ENCODE results near the gene TBX3. TPM values are rescaled to one million over a fixed set of nuclear protein-coding genes. Genes with fewer than 3 reads are reported as not detected.

TBX3 gene
- polyA plus RNA-seq, 1 experiment: 66.4 TPM

DNA sequence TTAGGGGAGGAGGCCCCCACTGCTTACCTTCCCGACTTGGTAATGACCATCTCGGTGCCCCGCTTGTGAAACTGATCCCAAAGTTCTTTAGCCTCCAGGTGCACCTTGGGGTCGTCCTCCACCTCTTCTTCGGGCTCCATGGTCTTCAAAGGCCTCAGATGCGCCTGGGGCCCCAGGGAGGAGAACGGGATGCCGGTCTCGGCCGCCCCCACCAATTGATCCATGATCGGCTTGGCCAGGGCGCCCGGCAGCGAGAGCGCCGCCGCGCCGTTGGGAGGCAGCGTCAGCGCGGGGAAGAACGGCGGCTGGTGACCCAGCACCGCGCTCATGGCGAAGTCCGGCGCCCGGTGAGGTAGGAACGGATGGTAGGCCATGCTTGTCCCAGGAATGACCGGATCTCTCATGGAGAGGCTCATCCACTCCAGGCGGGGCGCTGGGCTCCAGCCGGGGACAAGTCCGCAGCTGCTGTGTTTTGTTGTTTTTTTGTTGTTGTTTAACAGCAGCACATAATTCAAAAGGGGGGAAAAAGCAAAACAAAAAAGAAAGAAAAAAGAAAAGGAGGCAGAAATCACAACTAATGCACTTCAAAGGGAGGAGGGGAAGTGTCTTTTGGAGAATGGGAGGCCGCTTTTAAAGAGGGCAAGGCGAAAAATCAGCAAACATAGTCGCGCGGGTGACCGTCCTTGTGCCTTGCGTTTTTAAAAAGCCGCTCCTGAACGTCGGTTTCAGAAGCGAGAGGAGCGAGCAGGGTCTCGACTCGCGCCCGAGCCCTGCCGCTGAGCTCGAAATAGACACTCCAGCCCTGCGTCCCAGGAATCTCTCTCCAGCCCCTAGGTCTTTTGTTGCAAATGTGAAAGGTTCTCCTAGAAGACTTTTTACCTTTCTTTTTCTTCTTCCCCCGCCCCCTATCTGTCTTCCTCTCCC lies 928 bp downstream of the TBX3 start:
- TF ChIP-seq, protein P1, sequence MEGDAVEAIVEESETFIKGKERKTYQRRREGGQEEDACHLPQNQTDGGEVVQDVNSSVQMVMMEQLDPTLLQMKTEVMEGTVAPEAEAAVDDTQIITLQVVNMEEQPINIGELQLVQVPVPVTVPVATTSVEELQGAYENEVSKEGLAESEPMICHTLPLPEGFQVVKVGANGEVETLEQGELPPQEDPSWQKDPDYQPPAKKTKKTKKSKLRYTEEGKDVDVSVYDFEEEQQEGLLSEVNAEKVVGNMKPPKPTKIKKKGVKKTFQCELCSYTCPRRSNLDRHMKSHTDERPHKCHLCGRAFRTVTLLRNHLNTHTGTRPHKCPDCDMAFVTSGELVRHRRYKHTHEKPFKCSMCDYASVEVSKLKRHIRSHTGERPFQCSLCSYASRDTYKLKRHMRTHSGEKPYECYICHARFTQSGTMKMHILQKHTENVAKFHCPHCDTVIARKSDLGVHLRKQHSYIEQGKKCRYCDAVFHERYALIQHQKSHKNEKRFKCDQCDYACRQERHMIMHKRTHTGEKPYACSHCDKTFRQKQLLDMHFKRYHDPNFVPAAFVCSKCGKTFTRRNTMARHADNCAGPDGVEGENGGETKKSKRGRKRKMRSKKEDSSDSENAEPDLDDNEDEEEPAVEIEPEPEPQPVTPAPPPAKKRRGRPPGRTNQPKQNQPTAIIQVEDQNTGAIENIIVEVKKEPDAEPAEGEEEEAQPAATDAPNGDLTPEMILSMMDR (IDR thresholded peaks at IDR 0.05; ENCODE audit: insufficient read depth, low read depth, low read length): no peak
- ChIA-PET POLR2A (interaction anchor here (0.6 to 2.2 kb wide), 11 partner anchors 8 to 915 kb away, joined by 3 to 13 read pairs (median 6); no protein-coding TSS in a partner anchor), CTCF (interaction anchor here (0.5 to 3.1 kb wide), 15 partner anchors 8 to 1078 kb away, joined by 3 to 14 read pairs (median 6); no protein-coding TSS in a partner anchor)
- H3K36me3 ChIP-seq (ENCODE audit: control insufficient read depth, insufficient read depth, low read length): peaks cover 20% of the 10 kb centered on the region
- no peak for DNase-seq (ENCODE audit: low read depth)
- H3K27me3 ChIP-seq (ENCODE audit: control insufficient read depth, insufficient read depth, low read length): no peaks in the 10 kb centered on the region
- peak overlapping the region; percentile 93 for H3K4me3 ChIP-seq (ENCODE audit: low read depth, low read length)

DNA sequence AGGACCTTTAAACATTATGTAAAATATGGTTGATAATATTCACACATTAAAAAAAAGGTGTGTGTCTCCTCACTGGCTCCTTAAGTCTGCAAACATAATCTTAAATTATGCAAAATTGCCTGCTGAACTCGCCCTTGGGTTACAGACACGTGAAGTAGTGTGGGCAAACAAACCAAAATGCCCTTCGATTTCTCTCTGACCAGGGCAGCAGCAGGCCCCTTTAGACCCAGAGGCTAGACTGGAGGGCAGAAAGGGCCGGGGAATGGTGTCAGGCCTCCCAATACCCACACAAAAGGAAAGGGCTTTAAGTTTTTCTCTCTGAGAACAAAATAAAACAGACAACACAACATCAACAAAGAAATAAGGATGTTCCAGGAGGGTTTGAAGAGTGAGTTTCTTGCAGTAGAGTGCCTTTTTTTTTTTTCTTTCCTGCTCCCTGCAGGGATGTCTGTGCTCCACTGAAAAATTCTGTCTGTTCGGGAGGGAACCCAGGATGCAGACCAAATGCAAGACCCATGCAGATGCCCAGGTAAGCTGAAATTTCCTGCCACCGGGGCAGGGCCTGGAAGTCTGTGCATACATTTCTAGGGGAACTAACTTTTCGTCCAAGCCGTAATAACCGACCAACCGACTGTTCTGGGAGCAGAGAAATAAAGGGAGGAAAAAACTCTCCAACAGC lies 1.7 kb downstream of the TBX3 start:
- TF ChIP-seq, protein P1 (IDR thresholded peaks at IDR 0.05; ENCODE audit: insufficient read depth, low read depth, low read length): no peak
- H3K36me3 ChIP-seq (ENCODE audit: control insufficient read depth, insufficient read depth, low read length): peaks cover 20% of the 10 kb centered on the region
- POLR2A ChIA-PET: interaction anchor here (0.6 to 2.2 kb wide), 2 partner anchors 10 to 221 kb away, joined by 3 to 12 read pairs; no protein-coding TSS in a partner anchor
- peak overlapping the region; percentile 93 for H3K4me3 ChIP-seq (ENCODE audit: low read depth, low read length)
- CTCF ChIA-PET: interaction anchor here (0.6 to 3.1 kb wide), 4 partner anchors 13 to 484 kb away, joined by 3 to 14 read pairs (median 6); no protein-coding TSS in a partner anchor
- H3K27me3 ChIP-seq (ENCODE audit: control insufficient read depth, insufficient read depth, low read length): no peaks in the 10 kb centered on the region
- DNase-seq (ENCODE audit: low read depth): no peak

DNA sequence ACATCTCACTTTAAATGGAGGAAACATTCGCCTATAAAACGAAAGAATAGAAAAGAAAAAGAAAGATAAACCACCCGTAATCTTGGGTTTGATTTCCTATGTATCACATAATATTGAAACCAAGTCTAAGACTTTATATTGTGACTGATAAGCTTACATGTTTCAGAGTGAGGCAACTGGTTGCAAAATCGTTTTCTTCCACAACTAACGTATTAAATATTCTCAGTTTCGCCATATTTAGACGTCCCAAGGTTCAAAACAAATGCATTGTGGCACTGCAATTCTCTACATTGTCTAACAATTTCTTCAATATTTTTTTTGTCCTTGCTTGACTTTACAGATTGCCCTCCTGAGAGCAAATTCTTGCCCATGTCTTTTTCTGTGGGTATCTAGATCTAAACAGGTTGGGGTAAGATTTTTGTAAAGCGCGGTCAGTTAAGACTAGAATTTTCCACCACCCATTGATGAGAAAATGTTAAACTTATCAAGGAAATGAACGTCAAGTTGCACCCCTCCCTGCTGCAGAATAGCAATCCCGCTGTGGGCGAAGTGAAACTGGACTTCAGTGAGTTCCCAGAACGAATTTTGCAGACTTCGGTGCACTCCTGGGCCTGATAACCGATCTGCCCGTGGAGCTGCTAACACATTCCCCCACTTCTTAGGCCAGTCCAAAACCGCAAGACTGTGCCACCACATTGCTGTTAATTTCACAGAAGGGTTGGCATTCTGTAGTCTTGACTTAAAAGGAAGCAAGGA lies 2.7 kb downstream of the TBX3 start:
- ChIA-PET CTCF (interaction anchor here (1.9 kb wide), 1 partner anchor 12 kb away, joined by 7 read pairs; no protein-coding TSS in a partner anchor), POLR2A (interaction anchor here (0.6 to 0.7 kb wide), 2 partner anchors 9 to 12 kb away, joined by 3 to 10 read pairs; no protein-coding TSS in a partner anchor)
- DNase-seq (ENCODE audit: low read depth): no peak
- Histone ChIP-seq H3K27me3 (ENCODE audit: control insufficient read depth, insufficient read depth, low read length) (no peaks in the 10 kb centered on the region), H3K4me3 (ENCODE audit: low read depth, low read length) (peak overlapping the region; percentile 93), H3K36me3 (ENCODE audit: control insufficient read depth, insufficient read depth, low read length) (peaks cover 24% of the 10 kb centered on the region)
- TF ChIP-seq, protein P1 (IDR thresholded peaks at IDR 0.05; ENCODE audit: insufficient read depth, low read depth, low read length): no peak

DNA sequence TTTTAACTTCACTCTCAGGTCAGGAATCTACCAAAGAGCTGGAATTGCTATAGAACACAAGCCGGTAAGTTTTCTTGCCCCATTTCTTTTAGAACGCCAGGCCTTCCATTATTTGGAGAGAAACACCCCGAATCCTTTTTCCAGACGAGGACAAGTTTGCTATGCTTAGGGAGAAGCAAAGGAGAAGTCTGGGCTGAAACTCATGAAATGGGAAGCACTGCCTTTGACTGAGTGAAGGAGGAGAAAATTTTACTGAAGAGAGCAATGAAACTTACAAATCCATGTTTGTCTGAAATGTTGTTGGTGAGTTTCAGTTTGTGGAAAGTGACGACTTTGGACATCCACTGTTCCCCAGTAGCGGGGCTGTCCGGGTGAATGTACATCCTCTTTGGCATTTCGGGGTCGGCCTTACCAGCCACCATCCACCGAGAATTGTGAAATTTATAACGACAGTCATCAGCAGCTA lies 3.3 kb downstream of the TBX3 start:
- CTCF ChIA-PET: interaction anchor here (1.9 kb wide), 1 partner anchor 11 kb away, joined by 7 read pairs; no protein-coding TSS in a partner anchor
- DNase-seq (ENCODE audit: low read depth): no peak

More for the DNA sequence above, 3.3 kb downstream of the TBX3 start:
- TF ChIP-seq, protein P1 (IDR thresholded peaks at IDR 0.05; ENCODE audit: insufficient read depth, low read depth, low read length): no peak
- peaks cover 29% of the 10 kb centered on the region for H3K36me3 ChIP-seq (ENCODE audit: control insufficient read depth, insufficient read depth, low read length)
- H3K27me3 ChIP-seq (ENCODE audit: control insufficient read depth, insufficient read depth, low read length): no peaks in the 10 kb centered on the region
- peak overlapping the region; percentile 93 for H3K4me3 ChIP-seq (ENCODE audit: low read depth, low read length)
- POLR2A ChIA-PET: interaction anchor here (0.6 to 0.7 kb wide), 2 partner anchors 8 to 11 kb away, joined by 3 to 10 read pairs; no protein-coding TSS in a partner anchor

Measured in BJ (cell line).